ENCODE data around the gene ERC2.
"Not testable (repeated sequence)": the region's sequence is repeated elsewhere in the genome, so short reads cannot be mapped to it uniquely, and the experiment has no call there.

Gene ERC2

GRCh38 chr3:55860049-55860721, 608.1 kb downstream of the ERC2 start:
- DNase-seq, result no peak

- no peak for DNase-seq
These were observed 609.0 kb downstream of the ERC2 start for GRCh38 chr3:55859305-55859704.

GRCh38 chr3:55858727-55859126, 609.5 kb downstream of the ERC2 start:
- no peak for DNase-seq

- no peak for DNase-seq
These were observed 610.0 kb downstream of the ERC2 start for GRCh38 chr3:55858302-55858701.

- DNase-seq, result no peak
These were observed 610.6 kb downstream of the ERC2 start for GRCh38 chr3:55857633-55858032.

GRCh38 chr3:55855311-55855710, 613.0 kb downstream of the ERC2 start:
- no peak for DNase-seq

GRCh38 chr3:55854494-55854893, 613.8 kb downstream of the ERC2 start:
- DNase-seq, result no peak

- DNase-seq, result no peak
These were observed 615.9 kb downstream of the ERC2 start for GRCh38 chr3:55852326-55852725.

- DNase-seq, result no peak
These were observed 626.1 kb downstream of the ERC2 start for GRCh38 chr3:55842204-55842603.

- DNase-seq, result not testable (repeated sequence)
These were observed 636.4 kb downstream of the ERC2 start for GRCh38 chr3:55831876-55832275.

GRCh38 chr3:55828712-55829111, 639.6 kb downstream of the ERC2 start:
- DNase-seq, result no peak

GRCh38 chr3:55827786-55828185, 640.5 kb downstream of the ERC2 start:
- DNase-seq, result no peak

- no peak for DNase-seq
These were observed 641.4 kb downstream of the ERC2 start for GRCh38 chr3:55826731-55827496.

- DNase-seq, result no peak
These were observed 642.2 kb downstream of the ERC2 start for GRCh38 chr3:55826097-55826496.

GRCh38 chr3:55824406-55824805, 643.9 kb downstream of the ERC2 start:
- no peak for DNase-seq

GRCh38 chr3:55823829-55824228, 644.4 kb downstream of the ERC2 start:
- no peak for DNase-seq

- no peak for DNase-seq
These were observed 645.3 kb downstream of the ERC2 start for GRCh38 chr3:55823001-55823400.

- no peak for DNase-seq
These were observed 649.3 kb downstream of the ERC2 start for GRCh38 chr3:55819005-55819404.

GRCh38 chr3:55818485-55818884, 649.8 kb downstream of the ERC2 start:
- DNase-seq, result no peak

- no peak for DNase-seq
These were observed 651.3 kb downstream of the ERC2 start for GRCh38 chr3:55816794-55817576.

GRCh38 chr3:55815262-55815661, 653.0 kb downstream of the ERC2 start:
- DNase-seq, result no peak

- no peak for DNase-seq
These were observed 654.8 kb downstream of the ERC2 start for GRCh38 chr3:55813268-55814097.
